SK-N-SH treated with all-trans-retinoic acid at 6 μM for 48 hours (cell line): ENCODE data around the gene RAD51B.

Experiments used
- ATAC-seq: fragments of 200-7000 bp; cut with Tn5 transposase; 3 replicates; pipeline ENCODE4 v1.9.1; 2020; ENCODE audit warnings: mild to moderate bottlenecking, moderate library complexity
- ARNTL ChIP-seq: fragments of 450-650 bp; formaldehyde crosslinking; IDR thresholded peaks from 2 replicates; pipeline ENCODE4 v1.5.0; 2020; ENCODE audit warnings: low read depth, mild to moderate bottlenecking, moderate library complexity, borderline replicate concordance
- BACH2 ChIP-seq: fragments of 250-450 bp; sonication (Bioruptor Pico); IDR thresholded peaks from 2 replicates; pipeline ENCODE4 v1.9.0; 2021; ENCODE audit warnings: mild to moderate bottlenecking, borderline replicate concordance
- CSDC2 ChIP-seq: fragments of 250-450 bp; sonication (Bioruptor Pico); IDR thresholded peaks from 2 replicates; pipeline ENCODE4 v1.5.0; 2020; ENCODE audit warnings: mild to moderate bottlenecking, moderate library complexity
- CSRNP3 ChIP-seq: fragments of 250-450 bp; sonication (Bioruptor Pico); IDR thresholded peaks from 2 replicates; pipeline ENCODE4 v1.5.1; 2021; ENCODE audit warnings: mild to moderate bottlenecking, moderate library complexity
- ESRRG ChIP-seq: fragments of 250-450 bp; sonication (Bioruptor Pico); IDR thresholded peaks from 2 replicates; pipeline ENCODE4 v1.6.1; 2021; ENCODE audit warnings: mild to moderate bottlenecking
- GLIS3 ChIP-seq: fragments of 250-450 bp; sonication (Bioruptor Pico); IDR thresholded peaks from 2 replicates; pipeline ENCODE4 v1.5.0; 2020; ENCODE audit warnings: mild to moderate bottlenecking, moderate library complexity
- ISL1 ChIP-seq: fragments of 250-450 bp; sonication (Bioruptor Pico); IDR thresholded peaks from 2 replicates; pipeline ENCODE4 v2.1.2; 2022; ENCODE audit warnings: mild to moderate bottlenecking, moderate library complexity
- PATZ1 ChIP-seq: fragments of 250-450 bp; sonication (Bioruptor Pico); IDR thresholded peaks from 2 replicates; pipeline ENCODE4 v1.8.0; 2020; ENCODE audit warnings: mild to moderate bottlenecking, moderate library complexity, borderline replicate concordance
- POU6F1 ChIP-seq: fragments of 250-450 bp; sonication (Bioruptor Pico); IDR thresholded peaks from 2 replicates; pipeline ENCODE4 v1.8.0; 2021; ENCODE audit warnings: low read depth, mild to moderate bottlenecking, moderate library complexity, borderline replicate concordance
- PPARA ChIP-seq: fragments of 250-450 bp; sonication (Bioruptor Pico); IDR thresholded peaks from 2 replicates; pipeline ENCODE4 v1.5.0; 2020; ENCODE audit warnings: mild to moderate bottlenecking, borderline replicate concordance
- RARB ChIP-seq: fragments of 250-450 bp; sonication (Bioruptor Pico); IDR thresholded peaks from 2 replicates; pipeline ENCODE4 v1.8.0; 2021; ENCODE audit warnings: mild to moderate bottlenecking, moderate library complexity
- SNAI2 ChIP-seq: fragments of 250-450 bp; sonication (Bioruptor Pico); IDR thresholded peaks from 2 replicates; pipeline ENCODE4 v1.5.0; 2020; ENCODE audit warnings: mild to moderate bottlenecking, moderate library complexity
- TCF4 ChIP-seq: fragments of 250-450 bp; sonication (Bioruptor Pico); IDR thresholded peaks from 2 replicates; pipeline ENCODE4 v1.8.0; 2021; ENCODE audit warnings: mild to moderate bottlenecking, moderate library complexity, borderline replicate concordance
- TOX ChIP-seq: fragments of 250-450 bp; sonication (Bioruptor Pico); IDR thresholded peaks from 2 replicates; pipeline ENCODE4 v1.8.0; 2021; ENCODE audit warnings: mild to moderate bottlenecking, moderate library complexity, borderline replicate concordance
- ZFP3 ChIP-seq: fragments of 250-450 bp; sonication (Bioruptor Pico); IDR thresholded peaks from 2 replicates; pipeline ENCODE4 v1.5.0; 2020; ENCODE audit warnings: mild to moderate bottlenecking, moderate library complexity
- ZFP30 ChIP-seq: fragments of 450-650 bp; formaldehyde crosslinking; IDR thresholded peaks from 2 replicates; pipeline ENCODE4 v1.5.0; 2022; ENCODE audit warnings: mild to moderate bottlenecking, moderate library complexity
- ZNF70 ChIP-seq: fragments of 450-650 bp; formaldehyde crosslinking; IDR thresholded peaks from 2 replicates; pipeline ENCODE4 v1.5.0; 2020; ENCODE audit warnings: mild to moderate bottlenecking, moderate library complexity
- ZNF8 ChIP-seq: fragments of 450-650 bp; formaldehyde crosslinking; IDR thresholded peaks from 2 replicates; pipeline ENCODE4 v1.5.0; 2020; ENCODE audit warnings: mild to moderate bottlenecking, moderate library complexity
- TF ChIP-seq, protein P1 (sequence below): fragments of 250-450 bp; sonication (Bioruptor Pico); IDR thresholded peaks from 2 replicates; pipeline ENCODE4 v1.5.1; 2020; ENCODE audit warnings: low read depth, mild to moderate bottlenecking, moderate library complexity
- TF ChIP-seq, protein P2 (sequence below): fragments of 250-450 bp; sonication (Bioruptor Pico); IDR thresholded peaks from 2 replicates; pipeline ENCODE4 v1.5.0; 2020; ENCODE audit warnings: mild to moderate bottlenecking, moderate library complexity

RAD51B gene

GRCh38 chr14:68757618-68758081 lies 938.1 kb downstream of the RAD51B start:
- no peak for TF ChIP-seq GLIS3 (CRISPR knock-in tag)
- no peak for TF ChIP-seq POU6F1 (CRISPR knock-in tag)
- TF ChIP-seq CSDC2: no peak
- no peak for TF ChIP-seq PPARA (CRISPR knock-in tag)
- TF ChIP-seq, protein P1, sequence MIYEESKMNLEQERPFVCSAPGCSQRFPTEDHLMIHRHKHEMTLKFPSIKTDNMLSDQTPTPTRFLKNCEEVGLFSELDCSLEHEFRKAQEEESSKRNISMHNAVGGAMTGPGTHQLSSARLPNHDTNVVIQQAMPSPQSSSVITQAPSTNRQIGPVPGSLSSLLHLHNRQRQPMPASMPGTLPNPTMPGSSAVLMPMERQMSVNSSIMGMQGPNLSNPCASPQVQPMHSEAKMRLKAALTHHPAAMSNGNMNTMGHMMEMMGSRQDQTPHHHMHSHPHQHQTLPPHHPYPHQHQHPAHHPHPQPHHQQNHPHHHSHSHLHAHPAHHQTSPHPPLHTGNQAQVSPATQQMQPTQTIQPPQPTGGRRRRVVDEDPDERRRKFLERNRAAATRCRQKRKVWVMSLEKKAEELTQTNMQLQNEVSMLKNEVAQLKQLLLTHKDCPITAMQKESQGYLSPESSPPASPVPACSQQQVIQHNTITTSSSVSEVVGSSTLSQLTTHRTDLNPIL: no peak
- TF ChIP-seq, protein P2, sequence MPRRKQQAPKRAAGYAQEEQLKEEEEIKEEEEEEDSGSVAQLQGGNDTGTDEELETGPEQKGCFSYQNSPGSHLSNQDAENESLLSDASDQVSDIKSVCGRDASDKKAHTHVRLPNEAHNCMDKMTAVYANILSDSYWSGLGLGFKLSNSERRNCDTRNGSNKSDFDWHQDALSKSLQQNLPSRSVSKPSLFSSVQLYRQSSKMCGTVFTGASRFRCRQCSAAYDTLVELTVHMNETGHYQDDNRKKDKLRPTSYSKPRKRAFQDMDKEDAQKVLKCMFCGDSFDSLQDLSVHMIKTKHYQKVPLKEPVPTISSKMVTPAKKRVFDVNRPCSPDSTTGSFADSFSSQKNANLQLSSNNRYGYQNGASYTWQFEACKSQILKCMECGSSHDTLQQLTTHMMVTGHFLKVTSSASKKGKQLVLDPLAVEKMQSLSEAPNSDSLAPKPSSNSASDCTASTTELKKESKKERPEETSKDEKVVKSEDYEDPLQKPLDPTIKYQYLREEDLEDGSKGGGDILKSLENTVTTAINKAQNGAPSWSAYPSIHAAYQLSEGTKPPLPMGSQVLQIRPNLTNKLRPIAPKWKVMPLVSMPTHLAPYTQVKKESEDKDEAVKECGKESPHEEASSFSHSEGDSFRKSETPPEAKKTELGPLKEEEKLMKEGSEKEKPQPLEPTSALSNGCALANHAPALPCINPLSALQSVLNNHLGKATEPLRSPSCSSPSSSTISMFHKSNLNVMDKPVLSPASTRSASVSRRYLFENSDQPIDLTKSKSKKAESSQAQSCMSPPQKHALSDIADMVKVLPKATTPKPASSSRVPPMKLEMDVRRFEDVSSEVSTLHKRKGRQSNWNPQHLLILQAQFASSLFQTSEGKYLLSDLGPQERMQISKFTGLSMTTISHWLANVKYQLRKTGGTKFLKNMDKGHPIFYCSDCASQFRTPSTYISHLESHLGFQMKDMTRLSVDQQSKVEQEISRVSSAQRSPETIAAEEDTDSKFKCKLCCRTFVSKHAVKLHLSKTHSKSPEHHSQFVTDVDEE: no peak
- no peak for TF ChIP-seq SNAI2 (CRISPR knock-in tag)
- ATAC-seq: no peak

- ATAC-seq: no peak
- TF ChIP-seq TCF4 (CRISPR knock-in tag): no peak
- no peak for TF ChIP-seq TOX
- TF ChIP-seq, protein P2: no peak
- TF ChIP-seq ESRRG (CRISPR knock-in tag): no peak
These were observed 938.7 kb downstream of the RAD51B start for GRCh38 chr14:68758301-68758700.

DNA sequence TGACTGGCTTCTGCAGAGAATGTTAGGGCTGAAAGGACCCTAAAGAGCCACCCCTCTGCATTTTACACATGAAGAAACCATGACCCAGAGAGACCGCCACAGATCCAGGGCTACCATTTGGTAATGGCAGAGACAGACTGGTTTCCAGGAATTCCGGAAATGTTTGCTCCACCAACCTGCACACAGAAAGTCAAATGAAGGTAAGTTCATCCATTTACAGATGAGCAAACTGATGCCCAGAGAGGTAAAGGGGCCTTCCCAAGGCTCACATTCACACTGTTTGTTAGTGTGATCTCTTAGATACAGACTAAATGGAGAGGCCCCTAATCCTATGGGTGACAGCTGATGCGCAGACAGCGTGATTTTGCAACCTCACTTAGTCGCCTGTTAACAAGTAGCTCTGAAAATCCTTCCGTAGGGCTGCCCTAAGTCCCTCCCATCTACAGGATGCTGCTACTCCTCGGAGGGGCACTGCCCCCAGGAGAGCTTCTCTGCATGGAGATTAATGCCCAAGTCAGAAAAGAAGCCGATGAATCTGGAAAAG lies 939.5 kb downstream of the RAD51B start:
- TF ChIP-seq RARB (CRISPR knock-in tag) (no peak), ZFP30 (CRISPR knock-in tag) (no peak), ARNTL (CRISPR knock-in tag) (no peak), BACH2 (CRISPR knock-in tag) (no peak), ZFP3 (no peak), ZNF70 (CRISPR knock-in tag) (no peak), CSRNP3 (no peak), ZNF8 (CRISPR knock-in tag) (no peak), ESRRG (CRISPR knock-in tag) (no peak), TOX (no peak), ISL1 (CRISPR knock-in tag) (no peak), PATZ1 (CRISPR knock-in tag) (no peak), PPARA (CRISPR knock-in tag) (no peak)
- TF ChIP-seq, protein P2: no peak
- ATAC-seq: no peak
